HG03097 (cell line): ENCODE data around the gene PSMD13.

Experiments used
- ATAC-seq: cut with Tn5 transposase; IDR thresholded peaks from one replicate; pipeline ENCODE4 v1.9.1; 2021; ENCODE audit not compliant: unreplicated experiment, low FRiP score

PSMD13 gene

GRCh38 chr11:203945-204586 lies 32.7 kb upstream of the PSMD13 start:
- no peak for ATAC-seq

- ATAC-seq: no peak
Measured at GRCh38 chr11:204587-205109, 32.1 kb upstream of the PSMD13 start.

DNA sequence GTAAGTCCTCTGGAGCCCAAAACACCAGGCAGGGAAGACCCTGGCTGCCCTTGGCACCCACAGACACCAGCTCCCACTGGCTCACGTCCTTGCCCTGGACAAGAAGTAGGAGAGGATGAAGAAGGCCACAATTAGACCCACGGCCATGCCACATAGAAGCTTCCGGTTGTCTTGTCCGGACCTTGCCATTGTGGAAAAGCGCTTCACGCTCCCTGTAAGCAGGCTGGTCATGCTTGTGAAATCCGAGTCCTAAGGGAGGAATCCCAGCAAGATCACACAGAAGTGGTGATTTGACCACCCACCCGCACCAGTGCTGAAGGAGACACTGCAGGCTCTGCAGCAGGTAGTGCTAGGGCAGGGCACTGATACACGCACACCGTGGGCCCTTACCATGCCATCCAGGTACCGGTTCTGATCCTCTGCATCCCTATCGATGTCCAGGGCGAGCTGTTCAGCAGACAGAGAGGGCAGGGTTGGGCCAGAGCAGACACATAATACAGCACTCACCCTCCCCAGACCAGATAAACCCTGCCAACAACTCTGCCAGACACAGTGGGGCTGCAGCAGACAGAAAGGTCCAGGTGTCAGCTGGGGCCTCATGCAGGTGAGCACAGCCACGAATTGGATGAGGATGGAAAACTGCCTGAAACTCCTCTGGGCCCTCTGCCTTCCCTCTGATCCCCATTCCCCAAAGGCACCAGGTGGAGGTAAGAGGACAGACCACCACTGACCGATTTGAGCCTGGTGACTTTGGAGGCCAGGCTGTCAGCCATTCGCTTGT lies 31.4 kb upstream of the PSMD13 start:
- ATAC-seq: no peak

DNA sequence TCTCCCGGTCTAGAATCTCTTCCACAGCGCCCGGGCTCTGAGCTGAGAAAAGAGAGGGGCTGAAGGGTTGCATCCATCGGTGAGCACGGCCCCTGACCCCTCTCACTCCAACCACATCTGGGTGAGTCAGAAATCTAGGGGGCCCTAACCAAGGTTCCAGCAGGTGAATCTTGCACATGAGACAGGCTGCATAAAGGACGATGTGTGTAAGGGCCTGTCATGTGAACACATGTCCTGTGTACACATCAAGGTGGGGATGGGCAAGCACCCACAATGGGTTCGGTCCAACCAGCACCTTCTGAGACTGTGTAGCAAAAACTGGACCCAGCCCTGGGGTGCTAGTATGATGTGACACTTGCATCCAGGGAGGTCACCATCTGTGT lies 30.8 kb upstream of the PSMD13 start:
- ATAC-seq: no peak

DNA sequence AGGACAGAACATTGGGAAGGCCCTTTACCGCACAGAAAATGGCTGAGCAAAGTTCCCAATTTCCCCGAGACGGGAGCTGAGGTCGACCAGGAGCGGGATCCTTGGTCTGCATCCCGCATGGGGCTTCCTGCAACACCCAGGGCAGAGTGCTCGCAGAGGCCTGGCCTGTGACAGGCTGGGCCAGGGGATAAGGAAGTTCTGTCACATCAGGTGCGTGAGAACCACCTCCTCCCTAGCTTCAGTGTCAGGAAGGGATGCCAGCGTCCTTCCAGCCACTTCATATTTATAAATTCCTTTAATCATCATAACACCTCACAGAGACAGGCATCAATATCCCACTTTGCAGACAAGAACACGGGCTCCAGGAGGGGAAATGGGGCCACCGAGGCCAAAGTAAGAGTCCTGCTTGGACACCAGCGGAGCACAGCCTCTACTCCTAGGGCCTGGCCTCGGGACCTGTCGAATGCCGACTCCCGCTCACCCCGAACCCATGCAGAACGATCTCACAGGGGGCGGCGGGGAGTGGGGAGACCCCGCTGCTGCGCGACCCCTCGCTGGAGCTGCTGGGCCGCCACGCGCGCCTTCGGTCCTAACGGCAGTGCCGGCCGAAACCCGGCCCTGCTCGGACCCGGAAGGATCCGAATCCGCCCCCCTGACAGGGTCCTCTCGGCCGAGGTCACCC lies 30.1 kb upstream of the PSMD13 start:
- ATAC-seq: peak; percentile 2

- peak; percentile 64 for ATAC-seq
Measured at GRCh38 chr11:207208-207862, 29.4 kb upstream of the PSMD13 start, which contains the start of the genes BET1L and RIC8A. Gene BET1L, minus strand, starts transcription at chr11:207399. Its CDS starts 78 bp downstream, at chr11:207321. Gene RIC8A, plus strand, starts transcription at chr11:207708. Its CDS starts 1,147 bp downstream, at chr11:208855.

DNA sequence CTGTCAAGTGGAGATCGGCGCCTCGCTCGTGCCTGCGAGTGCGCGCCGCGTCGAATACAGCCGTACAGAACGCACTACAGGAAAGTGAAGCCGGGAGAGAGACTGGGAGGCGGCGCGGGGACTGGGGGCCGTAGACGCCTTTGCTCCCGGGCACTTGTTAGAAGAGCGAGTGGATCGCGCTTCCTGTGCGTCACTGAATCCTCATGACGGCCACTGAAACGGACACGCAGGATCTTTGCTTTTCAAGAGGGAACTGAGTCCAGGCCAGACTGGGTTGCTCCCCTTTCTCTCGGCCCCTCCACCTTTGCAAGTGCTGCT lies 29.0 kb upstream of the PSMD13 start:
- no peak for ATAC-seq

DNA sequence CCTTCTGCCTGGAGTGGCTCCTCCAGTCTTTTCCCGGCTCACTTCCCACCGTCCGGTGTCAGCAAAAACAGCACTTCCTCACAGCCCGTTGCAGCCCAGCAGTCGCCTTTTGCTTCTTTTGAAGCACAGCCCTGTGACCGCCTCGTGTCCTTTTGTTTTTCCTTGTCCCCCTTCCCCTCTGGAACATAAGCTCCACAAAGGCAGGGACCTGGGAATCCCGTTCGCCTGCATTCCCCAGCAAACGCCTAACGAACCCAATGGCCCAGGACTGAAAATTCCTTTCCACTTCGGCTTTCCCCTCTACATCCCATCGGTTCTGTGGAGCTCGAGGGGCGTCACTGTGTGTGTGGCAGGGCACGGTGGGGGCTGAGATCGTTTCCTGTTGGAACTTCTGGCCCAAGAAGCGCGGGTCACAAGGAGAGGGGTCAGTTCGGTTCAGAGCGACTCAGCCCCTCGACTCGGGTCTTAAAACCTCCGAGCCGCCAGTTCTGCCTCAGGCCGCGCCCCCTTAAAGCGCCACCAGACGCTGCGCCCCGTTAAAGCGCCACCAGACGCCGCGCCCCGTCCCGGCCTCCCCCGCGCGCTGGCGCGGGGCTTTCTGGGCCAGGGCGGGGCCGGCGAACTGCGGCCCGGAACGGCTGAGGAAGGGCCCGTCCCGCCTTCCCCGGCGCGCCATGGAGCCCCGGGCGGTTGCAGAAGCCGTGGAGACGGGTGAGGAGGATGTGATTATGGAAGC lies 28.4 kb upstream of the PSMD13 start:
- ATAC-seq: peak; percentile 29

- ATAC-seq: no peak
Measured at GRCh38 chr11:208917-209260, 27.9 kb upstream of the PSMD13 start.

DNA sequence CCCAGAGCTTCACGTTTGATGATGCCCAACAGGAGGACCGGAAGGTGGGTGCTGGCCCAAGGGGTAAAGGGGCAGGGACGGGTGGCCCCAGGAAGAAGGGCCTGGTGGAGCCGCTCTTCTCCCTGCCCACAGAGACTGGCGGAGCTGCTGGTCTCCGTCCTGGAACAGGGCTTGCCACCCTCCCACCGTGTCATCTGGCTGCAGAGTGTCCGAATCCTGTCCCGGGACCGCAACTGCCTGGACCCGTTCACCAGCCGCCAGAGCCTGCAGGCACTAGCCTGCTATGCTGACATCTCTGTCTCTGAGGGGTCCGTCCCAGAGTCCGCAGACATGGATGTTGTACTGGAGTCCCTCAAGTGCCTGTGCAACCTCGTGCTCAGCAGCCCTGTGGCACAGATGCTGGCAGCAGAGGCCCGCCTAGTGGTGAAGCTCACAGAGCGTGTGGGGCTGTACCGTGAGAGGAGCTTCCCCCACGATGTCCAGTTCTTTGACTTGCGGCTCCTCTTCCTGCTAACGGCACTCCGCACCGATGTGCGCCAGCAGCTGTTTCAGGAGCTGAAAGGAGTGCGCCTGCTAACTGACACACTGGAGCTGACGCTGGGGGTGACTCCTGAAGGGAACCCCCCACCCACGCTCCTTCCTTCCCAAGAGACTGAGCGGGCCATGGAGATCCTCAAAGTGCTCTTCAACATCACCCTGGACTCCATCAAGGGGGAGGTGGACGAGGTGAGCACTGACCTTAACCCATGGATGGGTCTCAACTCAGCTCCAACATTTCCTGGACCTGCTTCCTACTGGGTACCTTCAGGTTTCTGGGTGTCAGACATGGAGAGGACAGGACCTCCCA lies 27.3 kb upstream of the PSMD13 start:
- no peak for ATAC-seq

DNA sequence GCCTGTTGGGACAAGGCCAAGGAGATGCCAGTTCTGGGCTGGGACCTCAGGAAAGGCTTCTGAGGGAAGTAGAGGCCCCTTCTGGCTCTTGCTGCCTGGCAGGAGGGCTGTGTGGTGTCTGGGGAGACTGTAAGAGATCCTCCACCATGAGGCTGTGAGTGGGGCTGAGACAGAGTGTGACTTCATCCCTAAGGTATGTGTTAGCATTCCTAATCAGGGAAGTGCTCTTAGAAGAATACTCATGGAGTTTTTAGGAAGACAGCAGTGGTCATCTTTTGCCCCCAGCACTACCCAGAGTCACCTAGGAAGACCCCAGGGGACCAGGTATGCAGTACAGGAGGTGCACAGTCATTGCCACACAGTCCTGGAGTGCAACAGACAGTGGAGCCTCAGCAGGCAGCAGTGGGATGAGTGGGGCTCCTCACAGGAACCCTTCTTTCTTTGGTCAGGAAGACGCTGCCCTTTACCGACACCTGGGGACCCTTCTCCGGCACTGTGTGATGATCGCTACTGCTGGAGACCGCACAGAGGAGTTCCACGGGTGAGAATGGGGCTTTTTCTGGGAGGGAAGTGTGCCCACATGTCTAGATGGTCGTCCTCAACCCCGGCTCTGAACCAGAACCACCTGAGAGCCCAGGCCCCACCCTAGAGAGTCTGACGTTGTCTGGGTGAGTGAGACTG lies 26.5 kb upstream of the PSMD13 start:
- no peak for ATAC-seq

- ATAC-seq: no peak
Measured at GRCh38 chr11:210803-211180, 26.0 kb upstream of the PSMD13 start.

DNA sequence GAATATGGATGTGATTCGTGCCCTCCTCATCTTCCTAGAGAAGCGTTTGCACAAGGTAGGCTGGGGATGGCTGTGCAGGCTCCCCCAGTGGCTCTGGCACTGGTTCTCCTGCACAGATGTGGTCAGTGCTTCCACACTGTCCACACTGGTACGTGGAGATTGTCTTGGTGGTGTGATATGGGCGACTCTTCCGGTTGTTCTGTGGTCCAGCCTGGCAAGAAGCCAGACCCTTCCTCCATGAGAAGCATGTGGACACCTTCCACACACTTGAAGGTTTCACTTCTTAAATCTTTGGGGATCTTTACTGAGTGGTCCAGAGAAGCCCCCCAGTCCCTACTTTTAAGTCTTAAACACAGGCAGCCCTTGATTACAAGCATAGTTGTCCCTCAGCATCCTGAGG lies 25.5 kb upstream of the PSMD13 start:
- ATAC-seq: no peak

- ATAC-seq: no peak
Measured at GRCh38 chr11:211741-212140, 25.0 kb upstream of the PSMD13 start.

GRCh38 chr11:212150-213100 lies 24.4 kb upstream of the PSMD13 start:
- no peak for ATAC-seq

GRCh38 chr11:213111-213510 lies 23.7 kb upstream of the PSMD13 start:
- no peak for ATAC-seq

DNA sequence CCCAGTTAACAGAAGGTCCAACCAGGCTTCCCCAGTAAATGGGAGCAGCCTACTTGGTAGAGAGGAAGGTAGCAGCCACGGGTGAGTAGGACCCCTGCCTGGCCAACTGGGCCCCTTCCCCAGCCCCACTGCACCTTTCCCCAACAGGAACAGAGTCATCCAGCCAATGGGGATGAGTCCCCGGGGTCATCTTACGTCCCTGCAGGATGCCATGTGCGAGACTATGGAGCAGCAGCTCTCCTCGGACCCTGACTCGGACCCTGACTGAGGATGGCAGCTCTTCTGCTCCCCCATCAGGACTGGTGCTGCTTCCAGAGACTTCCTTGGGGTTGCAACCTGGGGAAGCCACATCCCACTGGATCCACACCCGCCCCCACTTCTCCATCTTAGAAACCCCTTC lies 22.7 kb upstream of the PSMD13 start:
- no peak for ATAC-seq

DNA sequence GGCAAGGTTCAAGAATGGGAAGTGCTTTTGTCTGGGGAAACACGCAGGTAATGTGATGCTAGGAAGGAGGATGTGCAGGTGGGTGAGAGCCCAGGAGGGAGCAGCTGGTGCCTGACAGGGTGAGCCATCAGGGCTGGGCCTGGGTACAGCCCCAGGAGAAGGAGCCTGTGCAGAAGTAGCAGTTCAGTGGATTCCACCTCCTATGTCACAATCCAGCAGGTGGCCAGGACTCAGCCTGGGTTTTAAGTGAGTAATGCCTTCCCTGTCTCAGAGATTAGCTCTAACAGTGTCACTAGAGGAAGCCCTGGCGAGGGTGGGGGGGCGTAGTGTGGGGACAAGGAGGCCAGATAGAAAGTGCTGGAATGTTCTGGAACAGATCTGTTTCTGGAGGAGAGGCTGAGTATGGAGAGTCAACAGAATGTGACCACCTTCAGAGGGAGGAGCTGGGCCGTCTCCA lies 21.2 kb upstream of the PSMD13 start:
- ATAC-seq: no peak
